ENCODE measurements around the gene AFF3. TPM values are rescaled to one million over a fixed set of nuclear protein-coding genes. Genes with fewer than 3 reads are reported as not detected.

The AFF3 gene
- total RNA-seq, 4 donors from 2014 or later = 3.1 to 5.0 (median 3.7) TPM

DNA sequence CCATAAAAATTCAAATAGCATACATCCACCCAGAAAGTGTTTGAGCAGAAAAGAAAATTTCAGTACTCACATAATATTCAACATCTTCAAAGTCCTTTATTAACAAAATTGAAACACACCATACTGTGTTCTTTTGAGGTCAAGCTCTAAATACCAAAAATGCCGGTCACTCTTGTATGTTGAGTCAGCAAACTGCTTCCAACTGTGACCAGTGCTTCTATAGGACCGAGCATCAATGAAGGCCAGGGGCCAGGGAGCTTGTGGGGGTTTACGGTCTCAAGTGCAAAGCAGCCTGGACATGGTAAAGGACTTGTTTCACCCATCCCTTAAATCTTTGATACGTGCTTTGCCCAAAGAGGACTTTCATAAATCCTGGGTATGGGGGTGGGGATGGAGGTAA is 539.9 kb downstream of the AFF3 start:
- H3K27ac ChIP-seq = no peak overlapping the region
- H3K36me3 ChIP-seq = no peaks in the 10 kb centered on the region
- H3K9me3 ChIP-seq = no peaks in the 10 kb centered on the region
- peaks cover 12% of the 10 kb centered on the region for H3K27me3 ChIP-seq
- 78% methylated on average over 4 of the region's 4 CpGs for WGBS
- no peak overlapping the region for H3K4me3 ChIP-seq
- DNase-seq (ENCODE audit: low spot score in 2 of 2) = no peak
- TF ChIP-seq POLR2AphosphoS5 (IDR thresholded peaks at IDR 0.05) = no peak
- no peak for TF ChIP-seq CTCF (IDR thresholded peaks at IDR 0.05)
- TF ChIP-seq EP300 (IDR thresholded peaks at IDR 0.05) = no peak
- no peak for TF ChIP-seq POLR2A (IDR thresholded peaks at IDR 0.05)
- H3K4me1 ChIP-seq = peaks cover under 1% of the 10 kb centered on the region

DNA sequence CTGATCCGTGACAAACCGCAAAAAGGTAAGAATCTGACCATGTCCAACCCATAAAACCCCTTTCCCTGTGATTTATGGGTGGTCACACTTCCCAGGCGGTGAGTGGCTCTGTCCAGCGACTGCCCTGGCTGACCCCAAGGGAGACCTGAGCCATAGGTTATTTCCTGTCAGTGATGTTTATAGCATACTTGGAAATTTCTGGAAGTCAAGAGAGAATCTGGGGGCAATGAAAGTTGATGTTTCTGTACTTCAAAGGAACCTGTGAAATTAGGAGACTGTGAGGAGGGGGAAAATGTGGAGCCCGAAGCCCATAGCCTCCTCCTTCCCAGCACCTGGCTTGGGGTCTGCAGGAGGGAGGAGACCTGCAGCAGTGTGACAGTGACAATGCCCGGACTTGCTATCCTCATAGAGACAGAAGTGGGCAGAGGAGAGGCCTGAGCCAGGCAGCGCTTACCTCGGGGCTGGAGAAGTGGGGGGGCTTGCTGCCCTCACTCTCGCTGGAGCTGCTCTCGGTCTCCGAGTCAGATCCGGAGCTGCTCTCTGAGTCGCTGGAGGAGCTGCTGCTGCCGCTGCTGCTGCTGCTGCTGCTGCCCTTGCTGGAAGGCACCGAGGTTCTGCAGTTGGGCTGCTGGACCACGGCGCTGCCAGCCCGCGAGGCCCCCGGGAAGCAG is 541.3 kb downstream of the AFF3 start:
- WGBS = 36% methylated on average over 16 of the region's 20 CpGs
- DNase-seq (ENCODE audit: low spot score in 2 of 2) = no peak
- H3K36me3 ChIP-seq = no peaks in the 10 kb centered on the region
- no peaks in the 10 kb centered on the region for H3K4me1 ChIP-seq
- H3K4me3 ChIP-seq = no peak overlapping the region
- H3K9me3 ChIP-seq = no peaks in the 10 kb centered on the region
- TF ChIP-seq CTCF (IDR thresholded peaks at IDR 0.05) (no peak), EP300 (IDR thresholded peaks at IDR 0.05) (no peak), POLR2A (IDR thresholded peaks at IDR 0.05) (no peak), POLR2AphosphoS5 (IDR thresholded peaks at IDR 0.05) (no peak)
- H3K27ac ChIP-seq = no peak overlapping the region
- peaks cover 12% of the 10 kb centered on the region for H3K27me3 ChIP-seq

DNA sequence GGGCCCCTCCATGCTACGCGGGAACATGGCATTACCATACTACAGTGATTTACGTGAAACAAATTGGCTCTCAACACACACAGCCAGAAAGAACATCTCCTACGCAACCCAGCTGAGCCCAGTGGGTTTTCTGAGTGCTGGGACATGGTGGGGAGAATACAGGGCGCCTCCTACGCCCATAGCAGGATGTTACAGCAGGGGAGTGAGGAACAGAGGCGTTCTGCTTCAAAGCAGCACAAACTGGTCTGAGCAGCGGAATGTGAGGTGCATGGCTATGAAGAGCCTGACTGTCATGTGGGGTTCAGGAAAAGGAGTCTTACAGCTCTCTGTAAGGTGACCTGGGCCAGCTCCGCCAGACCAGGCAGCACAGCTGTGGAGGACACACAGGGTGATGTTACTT is 543.9 kb downstream of the AFF3 start:
- H3K36me3 ChIP-seq = no peaks in the 10 kb centered on the region
- peaks cover 12% of the 10 kb centered on the region for H3K27me3 ChIP-seq
- no peaks in the 10 kb centered on the region for H3K9me3 ChIP-seq
- no peak overlapping the region for H3K4me3 ChIP-seq
- H3K4me1 ChIP-seq = no peaks in the 10 kb centered on the region
- WGBS = 89% methylated on average over 9 of the region's 9 CpGs
- no peak overlapping the region for H3K27ac ChIP-seq
- TF ChIP-seq POLR2A (IDR thresholded peaks at IDR 0.05) (no peak), CTCF (IDR thresholded peaks at IDR 0.05) (no peak), POLR2AphosphoS5 (IDR thresholded peaks at IDR 0.05) (no peak), EP300 (IDR thresholded peaks at IDR 0.05) (no peak)
- no peak for DNase-seq (ENCODE audit: low spot score in 2 of 2)

- H3K4me1 ChIP-seq = no peaks in the 10 kb centered on the region
Observed at GRCh38 chr2:99597616-99598015, 544.8 kb downstream of the AFF3 start.

GRCh38 chr2:99595373-99595772 is 547.0 kb downstream of the AFF3 start:
- no peak for DNase-seq (ENCODE audit: low spot score in 2 of 2)
- Histone ChIP-seq H3K27ac (no peak overlapping the region), H3K9me3 (no peaks in the 10 kb centered on the region), H3K4me1 (no peaks in the 10 kb centered on the region), H3K36me3 (no peaks in the 10 kb centered on the region), H3K4me3 (no peak overlapping the region), H3K27me3 (no peaks in the 10 kb centered on the region)
- TF ChIP-seq POLR2A (IDR thresholded peaks at IDR 0.05) (no peak), POLR2AphosphoS5 (IDR thresholded peaks at IDR 0.05) (no peak), CTCF (IDR thresholded peaks at IDR 0.05) (no peak)
- whole genome bisulfite sequencing = 94% methylated on average over 3 of the region's 3 CpGs

More at GRCh38 chr2:99597616-99598015, 544.8 kb downstream of the AFF3 start:
- 81% methylated on average over 9 of the region's 9 CpGs for WGBS
- H3K36me3 ChIP-seq = no peaks in the 10 kb centered on the region
- no peak overlapping the region for H3K4me3 ChIP-seq
- H3K27ac ChIP-seq = no peak overlapping the region
- no peak for DNase-seq (ENCODE audit: low spot score in 2 of 2)
- peaks cover 12% of the 10 kb centered on the region for H3K27me3 ChIP-seq
- no peaks in the 10 kb centered on the region for H3K9me3 ChIP-seq
- TF ChIP-seq POLR2A (IDR thresholded peaks at IDR 0.05) = no peak
- TF ChIP-seq EP300 (IDR thresholded peaks at IDR 0.05) = no peak
- no peak for TF ChIP-seq POLR2AphosphoS5 (IDR thresholded peaks at IDR 0.05)
- TF ChIP-seq CTCF (IDR thresholded peaks at IDR 0.05) = no peak
